Ovary (tissue), 3 donors: ENCODE results near the gene FILIP1L.

Experiments
- CTCF ChIP-seq, 3 donors: fragments of 450-650 bp in 2 of 3; fragments of 200-600 bp in 1 of 3; IDR thresholded peaks; one replicate each; pipeline versions ENCODE4 v1.5.1 to v1.8.0; 2016 to 2022; ENCODE audit warnings: antibody characterized with exemption in 3 of 3, mild to moderate bottlenecking in 1 of 3
- EP300 ChIP-seq: sonication (generic); formaldehyde crosslinking; IDR thresholded peaks from one replicate; pipeline ENCODE4 v1.6.1; 2017; ENCODE audit warnings: antibody characterized with exemption
- POLR2A ChIP-seq: fragments of 450-650 bp; IDR thresholded peaks from one replicate; pipeline ENCODE4 v1.6.1; 2017; ENCODE audit warnings: antibody characterized with exemption, mild to moderate bottlenecking, moderate library complexity
- donor health status: DM: no; HTN: no; CAD: no.

DNA sequence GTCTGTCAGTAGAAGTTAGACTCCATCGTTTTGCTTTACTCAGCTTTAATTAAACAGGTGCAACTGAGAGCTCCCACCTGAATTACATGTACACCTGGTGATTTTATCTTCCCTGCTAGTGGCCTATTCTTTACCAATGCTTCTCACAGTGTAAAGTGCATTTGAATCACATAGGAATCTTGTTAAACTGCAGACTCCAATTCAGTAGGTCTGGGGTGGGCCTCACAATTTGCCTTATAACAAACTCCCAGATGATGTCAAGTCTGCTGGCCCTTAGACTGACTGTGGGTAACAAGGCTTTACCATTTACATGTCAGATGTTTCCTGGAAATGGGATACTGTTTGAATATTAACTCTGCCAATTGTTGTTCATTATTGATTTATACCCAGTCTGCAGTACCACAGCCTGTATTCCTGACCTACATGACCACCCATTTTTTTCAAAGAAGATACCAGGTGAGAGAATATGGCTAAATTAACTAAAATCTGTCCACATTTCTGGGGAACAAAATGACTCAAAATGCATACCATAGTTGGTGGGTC, 259.5 kb downstream of the FILIP1L start:
- no peak for TF ChIP-seq EP300
- no peak for TF ChIP-seq CTCF (IDR thresholded peaks at IDR 0.05)
- TF ChIP-seq POLR2A, result no peak
